GM20431 (cell line): ENCODE results near the gene KIF1A.
"Not testable (repeated sequence)": the region's sequence is repeated elsewhere in the genome, so short reads cannot be mapped to it uniquely, and the experiment has no call there.

Experiments
- in situ Hi-C: fragments of 300-500 bp; cut with MseI, MboI; formaldehyde crosslinking; loops from one replicate; pipeline ENCODE4 v1.15.0; 2020; ENCODE audit warnings: low sequenced_read_pairs; ENCODE audit not compliant: unreplicated experiment

KIF1A gene

GRCh38 chr2:240847817-240848216 is 27.8 kb upstream of the KIF1A start:
- in situ Hi-C loops: no loop called here

GRCh38 chr2:240846873-240847595 is 27.0 kb upstream of the KIF1A start:
- in situ Hi-C loops: no loop called here

- in situ Hi-C loops: not testable (repeated sequence)
Measured at GRCh38 chr2:240846309-240846708, 26.3 kb upstream of the KIF1A start.

GRCh38 chr2:240840435-240841060 is 20.5 kb upstream of the KIF1A start:
- in situ Hi-C loops: no loop called here

- in situ Hi-C loops: no loop called here
Measured at GRCh38 chr2:240839152-240840143, 19.4 kb upstream of the KIF1A start.

- in situ Hi-C loops: no loop called here
Measured at GRCh38 chr2:240837621-240838020, 17.6 kb upstream of the KIF1A start.

GRCh38 chr2:240836781-240837467 is 16.9 kb upstream of the KIF1A start:
- in situ Hi-C loops: no loop called here

- in situ Hi-C loops: no loop called here
Measured at GRCh38 chr2:240835528-240835927, 15.5 kb upstream of the KIF1A start.

GRCh38 chr2:240834377-240834975 is 14.5 kb upstream of the KIF1A start:
- in situ Hi-C loops: no loop called here

GRCh38 chr2:240833724-240834285 is 13.8 kb upstream of the KIF1A start:
- in situ Hi-C loops: no loop called here

- in situ Hi-C loops: no loop called here
Measured at GRCh38 chr2:240832921-240833494, 13.0 kb upstream of the KIF1A start.

GRCh38 chr2:240832205-240832727 is 12.2 kb upstream of the KIF1A start:
- in situ Hi-C loops: no loop called here

GRCh38 chr2:240831594-240832204 is 11.7 kb upstream of the KIF1A start:
- in situ Hi-C loops: no loop called here

GRCh38 chr2:240825476-240825875 is 5.5 kb upstream of the KIF1A start:
- in situ Hi-C loops: no loop called here

GRCh38 chr2:240823449-240824336 is 3.7 kb upstream of the KIF1A start:
- in situ Hi-C loops: no loop called here

GRCh38 chr2:240822280-240822847 is 2.3 kb upstream of the KIF1A start:
- in situ Hi-C loops: no loop called here

- in situ Hi-C loops: no loop called here
Measured at GRCh38 chr2:240821429-240821778, 1.4 kb upstream of the KIF1A start.
